ENCODE measurements around the gene NKX6-1.

Gene NKX6-1

GRCh38 chr4:84498935-84499623 lies at the start of gene NKX6-1:
TSS of gene NKX6-1 (minus strand) at chr4:84499292. CDS start at chr4:84498228, 1,064 bp downstream.
- DNase-seq (ENCODE audit: insufficient read length, low spot score) = peak; percentile 90
- FAIRE-seq = no peak
- no peak for TF ChIP-seq CTCF (IDR thresholded peaks at IDR 0.05; ENCODE audit: insufficient read depth, missing control alignments)

GRCh38 chr4:84547211-84547610 lies 48.1 kb upstream of the NKX6-1 start:
- no peak for FAIRE-seq
- TF ChIP-seq CTCF (IDR thresholded peaks at IDR 0.05; ENCODE audit: insufficient read depth, missing control alignments) = no peak
- no peak for DNase-seq (ENCODE audit: insufficient read length, low spot score)

GRCh38 chr4:84545093-84545492 lies 46.0 kb upstream of the NKX6-1 start:
- FAIRE-seq = no peak
- TF ChIP-seq CTCF (IDR thresholded peaks at IDR 0.05; ENCODE audit: insufficient read depth, missing control alignments) = no peak
- no peak for DNase-seq (ENCODE audit: insufficient read length, low spot score)

- DNase-seq (ENCODE audit: insufficient read length, low spot score) (no peak), FAIRE-seq (no peak)
- TF ChIP-seq CTCF (IDR thresholded peaks at IDR 0.05; ENCODE audit: insufficient read depth, missing control alignments) = no peak
Observed at GRCh38 chr4:84535901-84536300, 36.8 kb upstream of the NKX6-1 start.

GRCh38 chr4:84531689-84532088 lies 32.6 kb upstream of the NKX6-1 start:
- FAIRE-seq = no peak
- no peak for DNase-seq (ENCODE audit: insufficient read length, low spot score)
- TF ChIP-seq CTCF (IDR thresholded peaks at IDR 0.05; ENCODE audit: insufficient read depth, missing control alignments) = no peak

GRCh38 chr4:84530871-84531270 lies 31.8 kb upstream of the NKX6-1 start:
- no peak for TF ChIP-seq CTCF (IDR thresholded peaks at IDR 0.05; ENCODE audit: insufficient read depth, missing control alignments)
- FAIRE-seq = no peak
- DNase-seq (ENCODE audit: insufficient read length, low spot score) = no peak

GRCh38 chr4:84530454-84530853 lies 31.4 kb upstream of the NKX6-1 start:
- DNase-seq (ENCODE audit: insufficient read length, low spot score) = no peak
- no peak for TF ChIP-seq CTCF (IDR thresholded peaks at IDR 0.05; ENCODE audit: insufficient read depth, missing control alignments)
- peak; percentile 35 for FAIRE-seq
